Heart left ventricle (tissue), 13 donors: ENCODE data around the gene LMLN.

Source experiments
- CTCF ChIP-seq, 12 donors: fragments of 200-600 bp; sonication (generic) in 4 of 12; IDR thresholded peaks; one replicate each; pipeline versions ENCODE4 v1.5.0 to v1.8.0; 2018 to 2022; ENCODE audit warnings: antibody characterized with exemption in 12 of 12, mild to moderate bottlenecking in 5 of 12
- POLR2A ChIP-seq, 2 donors: fragments of 450-650 bp; IDR thresholded peaks; one replicate each; pipeline ENCODE4 v1.6.1; 2017; ENCODE audit warnings: antibody characterized with exemption in 2 of 2, mild to moderate bottlenecking in 2 of 2, moderate library complexity in 2 of 2
- donor health status: ischemic (EF 13 %, LVEDD 7.1; RV severe dilation, severe dysfunction).
- donor health status: DM: no; HTN: yes; CAD: no.
- donor health status: DM: no; HTN: no; CAD: no.
- donor health status: ischemic (EF 25% LVEDD 6.9; RV normal size, moderate dysfunction).
- donor health status: ischemic (EF 25% LVEDD 5.7; RV mildly dilated, moderate dysfunction).
- donor health status: ischemic (EF 35%, LVEDD 5.7; RV mildly dilated, moderate dysfunction).
- donor health status: nonischemic (EF 11% LVEDD 7.7; RV severe dilation, severe dysfunction).
- donor health status: DM: yes; HTN: yes; CAD: no.
- donor health status: PGD.
- donor health status: ischemic (EF 29% LVEDD 5.4; RV normal size, mild dysfunction).
- donor health status: nonischemic (EF 23%, LVEDD 6.1; RV moderate dilation, normal function).

GRCh38 chr3:198092276-198092675 lies 132.3 kb downstream of the LMLN start:
- TF ChIP-seq CTCF (IDR thresholded peaks at IDR 0.05) (no peak), POLR2A (IDR thresholded peaks at IDR 0.05) (no peak)
